ENCODE measurements around the gene VAMP1.

The VAMP1 gene

DNA sequence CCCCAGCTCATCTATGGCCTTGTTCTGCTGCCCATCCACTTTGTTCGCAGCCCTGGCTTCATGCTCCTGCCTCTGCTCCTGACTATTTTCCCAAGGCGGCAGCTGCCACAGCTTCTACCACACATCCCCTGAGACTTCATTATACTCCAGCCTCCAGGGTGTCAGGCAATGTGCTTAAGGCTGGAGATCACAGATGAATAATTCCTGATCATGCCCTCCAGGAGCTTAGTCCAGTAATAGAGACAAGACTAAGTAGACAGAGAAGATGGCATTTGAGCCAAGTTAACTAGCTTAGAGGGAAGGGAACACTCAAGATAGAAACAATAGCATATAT lies 11.5 kb downstream of the VAMP1 start:
- Histone ChIP-seq H3K36me3 (ENCODE audit: insufficient read depth, low read length) (peaks cover 54% of the 10 kb centered on the region), H3K4me1 (ENCODE audit: control insufficient read depth, insufficient read depth, low read length) (no peaks in the 10 kb centered on the region), H3K4me3 (ENCODE audit: low read length) (no peak overlapping the region), H3K27me3 (ENCODE audit: control insufficient read depth, insufficient read depth, low read length) (no peaks in the 10 kb centered on the region), H3K9ac (ENCODE audit: low read depth, low read length) (no peak overlapping the region), H3K4me2 (ENCODE audit: low read length) (no peak overlapping the region), H3K9me3 (replicated peaks; ENCODE audit: low read length) (no peaks in the 10 kb centered on the region)

- H3K4me1 ChIP-seq (ENCODE audit: control insufficient read depth, insufficient read depth, low read length) = no peaks in the 10 kb centered on the region
- H3K4me3 ChIP-seq (ENCODE audit: low read length) = no peak overlapping the region
- H3K36me3 ChIP-seq (ENCODE audit: insufficient read depth, low read length) = peaks cover 49% of the 10 kb centered on the region
- no peaks in the 10 kb centered on the region for H3K9me3 ChIP-seq (replicated peaks; ENCODE audit: low read length)
- no peak overlapping the region for H3K9ac ChIP-seq (ENCODE audit: low read depth, low read length)
- no peak overlapping the region for H3K4me2 ChIP-seq (ENCODE audit: low read length)
- H3K27me3 ChIP-seq (ENCODE audit: control insufficient read depth, insufficient read depth, low read length) = no peaks in the 10 kb centered on the region
Measured at GRCh38 chr12:6458281-6459003, 12.0 kb downstream of the VAMP1 start.

- Histone ChIP-seq H3K9ac (ENCODE audit: low read depth, low read length) (no peak overlapping the region), H3K4me3 (ENCODE audit: low read length) (no peak overlapping the region), H3K4me2 (ENCODE audit: low read length) (no peak overlapping the region), H3K36me3 (ENCODE audit: insufficient read depth, low read length) (peaks cover 39% of the 10 kb centered on the region), H3K4me1 (ENCODE audit: control insufficient read depth, insufficient read depth, low read length) (peaks cover 10% of the 10 kb centered on the region), H3K27me3 (ENCODE audit: control insufficient read depth, insufficient read depth, low read length) (no peaks in the 10 kb centered on the region), H3K9me3 (replicated peaks; ENCODE audit: low read length) (no peaks in the 10 kb centered on the region)
Measured at GRCh38 chr12:6457220-6457945, 13.1 kb downstream of the VAMP1 start.

- Histone ChIP-seq H3K9ac (ENCODE audit: low read depth, low read length) (peak overlapping the region; percentile 81), H3K9me3 (replicated peaks; ENCODE audit: low read length) (no peaks in the 10 kb centered on the region), H3K4me1 (ENCODE audit: control insufficient read depth, insufficient read depth, low read length) (peaks cover 33% of the 10 kb centered on the region), H3K36me3 (ENCODE audit: insufficient read depth, low read length) (peaks cover 11% of the 10 kb centered on the region), H3K4me2 (ENCODE audit: low read length) (peak overlapping the region; percentile 96), H3K27me3 (ENCODE audit: control insufficient read depth, insufficient read depth, low read length) (no peaks in the 10 kb centered on the region), H3K4me3 (ENCODE audit: low read length) (peak overlapping the region; percentile 77)
Measured at GRCh38 chr12:6452944-6453630, 17.4 kb downstream of the VAMP1 start.

DNA sequence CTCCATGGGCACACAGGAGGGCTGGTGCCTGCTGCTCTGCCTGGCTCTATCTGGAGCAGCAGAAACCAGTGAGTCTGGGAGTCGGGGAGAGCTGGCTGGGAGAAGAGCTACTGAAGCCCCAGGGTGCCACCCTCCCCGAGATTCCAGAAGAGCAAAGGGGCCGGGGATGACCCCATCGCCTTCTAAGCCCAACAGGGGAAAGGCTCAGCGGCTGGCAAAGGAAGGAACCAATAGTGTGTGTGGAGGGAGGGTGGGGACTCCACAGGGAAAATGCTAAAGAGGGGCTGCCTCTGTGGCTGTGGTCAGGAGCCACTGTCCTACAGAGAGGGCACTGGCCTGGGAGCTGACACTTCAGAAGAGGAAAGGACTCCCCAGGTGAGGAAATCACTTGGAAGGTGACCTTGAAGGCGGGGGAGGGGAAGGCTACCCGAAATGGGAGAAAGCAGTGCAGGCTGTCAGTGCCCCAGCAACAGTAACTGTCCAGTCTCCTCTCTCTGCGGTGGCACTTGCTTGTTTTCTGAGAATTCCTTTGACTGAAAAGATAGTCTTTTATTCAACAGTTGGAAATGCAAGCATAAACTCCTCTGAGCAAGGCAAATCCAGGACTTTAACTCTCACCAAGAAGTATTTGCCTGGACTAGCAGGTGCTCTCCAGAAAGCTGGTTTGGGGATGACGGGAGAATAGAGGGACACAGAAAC lies 18.1 kb downstream of the VAMP1 start:
- Histone ChIP-seq H3K4me1 (ENCODE audit: control insufficient read depth, insufficient read depth, low read length) (peaks cover 33% of the 10 kb centered on the region), H3K9me3 (replicated peaks; ENCODE audit: low read length) (no peaks in the 10 kb centered on the region), H3K27me3 (ENCODE audit: control insufficient read depth, insufficient read depth, low read length) (no peaks in the 10 kb centered on the region), H3K4me2 (ENCODE audit: low read length) (peak overlapping the region; percentile 96), H3K36me3 (ENCODE audit: insufficient read depth, low read length) (peaks cover 5% of the 10 kb centered on the region), H3K4me3 (ENCODE audit: low read length) (peak overlapping the region; percentile 77), H3K9ac (ENCODE audit: low read depth, low read length) (peak overlapping the region; percentile 81)

- H3K27me3 ChIP-seq (ENCODE audit: control insufficient read depth, insufficient read depth, low read length) = no peaks in the 10 kb centered on the region
- no peaks in the 10 kb centered on the region for H3K9me3 ChIP-seq (replicated peaks; ENCODE audit: low read length)
- H3K36me3 ChIP-seq (ENCODE audit: insufficient read depth, low read length) = no peaks in the 10 kb centered on the region
- peak within 1 kb of the TSS; percentile 96 for H3K4me2 ChIP-seq (ENCODE audit: low read length)
- peaks cover 33% of the 10 kb centered on the region for H3K4me1 ChIP-seq (ENCODE audit: control insufficient read depth, insufficient read depth, low read length)
- peak within 1 kb of the TSS; percentile 77 for H3K4me3 ChIP-seq (ENCODE audit: low read length)
- H3K9ac ChIP-seq (ENCODE audit: low read depth, low read length) = peak within 1 kb of the TSS; percentile 81
Measured at GRCh38 chr12:6451348-6452244, 18.9 kb downstream of the VAMP1 start, which contains the start of gene TAPBPL. Gene TAPBPL, plus strand, starts transcription at chr12:6452042. Its CDS starts 207 bp downstream, at chr12:6452249.

DNA sequence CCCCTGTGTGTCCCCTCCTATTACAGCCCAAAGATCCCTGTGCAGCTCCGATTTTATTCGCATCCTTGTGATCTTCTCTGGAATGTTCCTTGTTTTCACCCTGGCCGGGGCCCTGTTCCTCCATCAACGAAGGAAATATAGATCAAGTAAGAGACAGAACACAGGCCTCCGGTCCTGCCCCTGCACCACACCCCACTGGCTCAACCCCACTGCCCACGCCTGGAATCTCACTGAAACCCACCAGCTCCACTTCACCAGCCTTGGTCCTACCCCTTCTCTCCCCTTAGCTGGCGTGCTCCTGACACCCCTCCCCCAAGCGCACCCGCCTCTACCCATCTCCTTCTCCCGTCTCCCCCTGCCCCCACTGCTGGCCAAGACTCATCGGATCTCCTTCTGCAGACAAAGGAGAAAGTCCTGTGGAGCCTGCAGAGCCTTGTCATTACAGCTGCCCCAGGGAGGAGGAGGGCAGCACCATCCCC lies 19.6 kb downstream of the VAMP1 start:
- H3K4me1 ChIP-seq (ENCODE audit: control insufficient read depth, insufficient read depth, low read length) = peaks cover 33% of the 10 kb centered on the region
- H3K4me2 ChIP-seq (ENCODE audit: low read length) = peak overlapping the region; percentile 96
- no peaks in the 10 kb centered on the region for H3K27me3 ChIP-seq (ENCODE audit: control insufficient read depth, insufficient read depth, low read length)
- no peaks in the 10 kb centered on the region for H3K36me3 ChIP-seq (ENCODE audit: insufficient read depth, low read length)
- H3K9ac ChIP-seq (ENCODE audit: low read depth, low read length) = peak overlapping the region; percentile 81
- no peaks in the 10 kb centered on the region for H3K9me3 ChIP-seq (replicated peaks; ENCODE audit: low read length)
- H3K4me3 ChIP-seq (ENCODE audit: low read length) = peak overlapping the region; percentile 77

DNA sequence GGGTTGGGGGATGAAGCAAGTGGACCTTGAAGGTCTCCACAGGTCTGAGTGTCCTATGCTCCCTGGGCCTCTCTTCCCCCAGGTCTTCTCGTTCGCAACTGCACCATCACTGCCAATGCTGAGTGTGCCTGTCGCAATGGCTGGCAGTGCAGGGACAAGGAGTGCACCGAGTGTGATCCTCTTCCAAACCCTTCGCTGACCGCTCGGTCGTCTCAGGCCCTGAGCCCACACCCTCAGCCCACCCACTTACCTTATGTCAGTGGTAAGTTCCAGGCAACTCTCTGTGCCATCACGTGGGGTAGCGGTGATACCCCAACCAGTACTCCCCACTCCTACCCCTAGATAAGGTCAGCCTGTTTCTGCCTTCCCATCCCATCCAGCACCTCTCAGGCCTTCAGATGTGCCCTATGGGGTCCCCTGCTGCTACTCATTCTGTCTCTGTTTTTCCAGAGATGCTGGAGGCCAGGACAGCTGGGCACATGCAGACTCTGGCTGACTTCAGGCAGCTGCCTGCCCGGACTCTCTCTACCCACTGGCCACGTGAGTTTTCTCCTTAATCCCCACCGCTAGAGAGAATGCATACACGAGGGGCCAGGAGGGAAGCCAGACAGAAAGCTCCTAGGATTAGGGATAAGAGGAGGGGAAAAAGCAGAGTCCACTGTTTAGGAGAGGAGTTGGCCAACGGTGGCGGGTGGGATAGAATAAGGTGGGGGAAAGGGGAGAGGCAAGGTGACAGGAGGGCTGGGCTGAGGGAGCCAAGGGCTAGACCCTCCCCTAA lies 20.2 kb downstream of the VAMP1 start:
- H3K4me1 ChIP-seq (ENCODE audit: control insufficient read depth, insufficient read depth, low read length) = peaks cover 33% of the 10 kb centered on the region
- H3K9me3 ChIP-seq (replicated peaks; ENCODE audit: low read length) = no peaks in the 10 kb centered on the region
- no peaks in the 10 kb centered on the region for H3K36me3 ChIP-seq (ENCODE audit: insufficient read depth, low read length)
- peak overlapping the region; percentile 77 for H3K4me3 ChIP-seq (ENCODE audit: low read length)
- H3K27me3 ChIP-seq (ENCODE audit: control insufficient read depth, insufficient read depth, low read length) = no peaks in the 10 kb centered on the region
- peak overlapping the region; percentile 96 for H3K4me2 ChIP-seq (ENCODE audit: low read length)
- H3K9ac ChIP-seq (ENCODE audit: low read depth, low read length) = peak overlapping the region; percentile 81

GRCh38 chr12:6444704-6445688 lies 25.5 kb downstream of the VAMP1 start, which contains the start of gene CD27:
Gene CD27, plus strand, starts transcription at chr12:6444955. Its CDS starts 141 bp downstream, at chr12:6445096.
- H3K4me1 ChIP-seq (ENCODE audit: control insufficient read depth, insufficient read depth, low read length) = no peaks in the 10 kb centered on the region
- no peaks in the 10 kb centered on the region for H3K27me3 ChIP-seq (ENCODE audit: control insufficient read depth, insufficient read depth, low read length)
- H3K4me3 ChIP-seq (ENCODE audit: low read length) = no peak within 1 kb of the TSS
- no peaks in the 10 kb centered on the region for H3K36me3 ChIP-seq (ENCODE audit: insufficient read depth, low read length)
- H3K9ac ChIP-seq (ENCODE audit: low read depth, low read length) = no peak within 1 kb of the TSS
- no peak within 1 kb of the TSS for H3K4me2 ChIP-seq (ENCODE audit: low read length)
- no peaks in the 10 kb centered on the region for H3K9me3 ChIP-seq (replicated peaks; ENCODE audit: low read length)

Data from skeletal muscle satellite cell (primary cell).